Measurements from ENCODE around the gene TTLL1.

Gene TTLL1

DNA sequence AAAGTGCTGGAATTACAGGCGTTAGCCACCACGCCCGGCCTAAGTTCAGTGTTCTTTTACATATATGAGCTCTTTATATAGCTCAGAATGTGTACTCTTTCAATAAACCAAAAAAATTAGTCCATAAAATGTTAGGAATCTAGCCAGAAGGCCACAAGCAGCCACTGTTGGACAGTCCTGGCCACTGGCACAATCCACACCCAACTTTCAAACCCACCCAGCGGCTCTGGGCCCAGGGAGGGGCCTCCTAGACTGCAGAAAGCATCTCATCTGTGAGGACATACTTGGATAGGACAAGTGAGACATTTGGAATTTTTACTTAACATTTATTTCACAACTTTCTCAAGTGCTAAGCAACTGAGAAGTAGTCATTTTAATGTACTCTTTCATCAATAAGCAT is 80.7 kb downstream of the TTLL1 start:
- H3K9ac ChIP-seq (ENCODE audit: low read length): no peak overlapping the region
- peaks cover 48% of the 10 kb centered on the region for H3K4me1 ChIP-seq (ENCODE audit: control insufficient read depth, insufficient read depth, low read length)
- peak; percentile 59 for DNase-seq (ENCODE audit: low read depth)
- H3K36me3 ChIP-seq (ENCODE audit: control insufficient read depth, insufficient read depth, low read length, severe bottlenecking): no peaks in the 10 kb centered on the region
- H3K4me3 ChIP-seq (ENCODE audit: low read length): no peak overlapping the region
- no peaks in the 10 kb centered on the region for H3K27me3 ChIP-seq (replicated peaks; ENCODE audit: control insufficient read depth, insufficient read depth, low read length)
- H3K9me3 ChIP-seq (ENCODE audit: control insufficient read depth, low read length): no peaks in the 10 kb centered on the region

DNA sequence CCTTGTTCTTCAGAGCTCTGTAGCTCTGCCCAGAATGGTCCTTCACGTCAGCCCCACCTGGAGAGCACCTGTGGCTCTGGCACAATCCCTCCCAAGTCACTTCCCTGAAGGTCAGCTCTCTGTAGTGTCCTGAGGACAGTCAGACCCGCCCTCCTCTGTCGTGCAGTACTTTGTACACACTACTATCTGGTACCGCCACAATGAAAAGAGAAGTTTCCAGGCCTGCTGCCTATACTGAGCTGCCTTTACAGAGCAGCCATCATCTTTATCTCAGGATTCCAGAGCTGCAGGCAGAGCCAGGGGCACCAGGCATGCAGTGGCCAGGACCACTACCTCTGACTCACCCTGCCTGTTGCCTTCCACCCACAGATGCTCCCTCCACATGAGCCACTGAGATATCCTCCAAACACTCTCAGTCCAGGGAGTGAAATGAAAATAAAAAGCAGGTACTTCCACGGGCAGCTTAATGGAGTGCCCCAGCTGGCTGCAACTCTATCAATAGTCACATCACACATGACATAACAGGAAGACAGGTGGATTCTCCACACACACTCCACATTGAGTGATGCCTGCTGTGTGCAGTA is 81.6 kb downstream of the TTLL1 start:
- peak; percentile 52 for DNase-seq (ENCODE audit: low read depth)
- no peak overlapping the region for H3K4me3 ChIP-seq (ENCODE audit: low read length)
- H3K9ac ChIP-seq (ENCODE audit: low read length): no peak overlapping the region
- H3K4me1 ChIP-seq (ENCODE audit: control insufficient read depth, insufficient read depth, low read length): peaks cover 51% of the 10 kb centered on the region
- no peaks in the 10 kb centered on the region for H3K36me3 ChIP-seq (ENCODE audit: control insufficient read depth, insufficient read depth, low read length, severe bottlenecking)
- no peaks in the 10 kb centered on the region for H3K27me3 ChIP-seq (replicated peaks; ENCODE audit: control insufficient read depth, insufficient read depth, low read length)
- no peaks in the 10 kb centered on the region for H3K9me3 ChIP-seq (ENCODE audit: control insufficient read depth, low read length)

DNA sequence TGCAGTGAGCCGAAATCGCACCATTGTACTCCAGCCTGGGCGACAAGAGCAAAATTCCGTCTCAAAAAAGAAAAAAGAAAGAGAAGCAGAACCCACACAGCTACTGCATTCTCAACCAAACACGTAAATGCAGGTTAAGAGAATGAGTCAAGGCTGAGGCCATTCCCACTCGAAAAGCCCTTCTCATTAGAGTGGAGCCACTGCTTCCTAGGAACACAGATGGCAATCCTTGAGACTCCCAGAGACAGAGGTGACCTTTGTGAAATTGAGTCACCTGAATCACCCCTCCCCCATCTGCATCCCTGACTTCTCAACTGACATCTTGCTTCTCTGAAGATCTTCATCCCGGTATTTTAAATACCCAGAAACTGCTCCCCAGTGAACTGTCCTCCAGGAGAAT is 82.4 kb downstream of the TTLL1 start:
- no peaks in the 10 kb centered on the region for H3K27me3 ChIP-seq (replicated peaks; ENCODE audit: control insufficient read depth, insufficient read depth, low read length)
- H3K36me3 ChIP-seq (ENCODE audit: control insufficient read depth, insufficient read depth, low read length, severe bottlenecking): no peaks in the 10 kb centered on the region
- peaks cover 58% of the 10 kb centered on the region for H3K4me1 ChIP-seq (ENCODE audit: control insufficient read depth, insufficient read depth, low read length)
- H3K9me3 ChIP-seq (ENCODE audit: control insufficient read depth, low read length): no peaks in the 10 kb centered on the region
- DNase-seq (ENCODE audit: low read depth): no peak
- H3K9ac ChIP-seq (ENCODE audit: low read length): no peak overlapping the region
- no peak overlapping the region for H3K4me3 ChIP-seq (ENCODE audit: low read length)

GRCh38 chr22:43006016-43006505 is 83.1 kb downstream of the TTLL1 start:
- Histone ChIP-seq H3K9me3 (ENCODE audit: control insufficient read depth, low read length) (no peaks in the 10 kb centered on the region), H3K4me3 (ENCODE audit: low read length) (no peak overlapping the region), H3K4me1 (ENCODE audit: control insufficient read depth, insufficient read depth, low read length) (peaks cover 65% of the 10 kb centered on the region), H3K36me3 (ENCODE audit: control insufficient read depth, insufficient read depth, low read length, severe bottlenecking) (no peaks in the 10 kb centered on the region), H3K9ac (ENCODE audit: low read length) (no peak overlapping the region), H3K27me3 (replicated peaks; ENCODE audit: control insufficient read depth, insufficient read depth, low read length) (no peaks in the 10 kb centered on the region)
- DNase-seq (ENCODE audit: low read depth): no peak

DNA sequence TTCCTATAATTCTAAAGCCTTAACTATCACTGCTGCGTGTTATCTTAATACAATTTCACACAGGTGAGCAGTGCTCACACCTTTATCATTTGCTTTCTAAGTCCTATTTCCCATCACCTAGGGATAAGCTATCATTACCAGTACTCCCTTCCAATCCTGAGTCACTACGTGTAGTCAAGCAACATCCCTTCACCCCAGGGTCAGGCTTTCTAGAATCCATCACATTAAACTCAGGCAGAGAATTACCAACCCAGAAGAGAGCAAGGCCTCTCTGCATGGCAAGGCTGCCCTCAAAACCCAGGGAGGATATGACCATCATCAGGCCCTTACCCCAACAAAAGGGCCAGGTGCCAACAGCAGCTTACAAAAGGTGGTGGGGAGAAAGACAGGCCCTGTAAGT is 84.1 kb downstream of the TTLL1 start:
- no peaks in the 10 kb centered on the region for H3K36me3 ChIP-seq (ENCODE audit: control insufficient read depth, insufficient read depth, low read length, severe bottlenecking)

GRCh38 chr22:43004362-43005035 is 84.7 kb downstream of the TTLL1 start:
- H3K9me3 ChIP-seq (ENCODE audit: control insufficient read depth, low read length): no peaks in the 10 kb centered on the region
- H3K36me3 ChIP-seq (ENCODE audit: control insufficient read depth, insufficient read depth, low read length, severe bottlenecking): no peaks in the 10 kb centered on the region
- H3K4me3 ChIP-seq (ENCODE audit: low read length): peak overlapping the region; percentile 50
- peaks cover 71% of the 10 kb centered on the region for H3K4me1 ChIP-seq (ENCODE audit: control insufficient read depth, insufficient read depth, low read length)
- peak overlapping the region; percentile 47 for H3K9ac ChIP-seq (ENCODE audit: low read length)
- DNase-seq (ENCODE audit: low read depth): peak; percentile 65
- H3K27me3 ChIP-seq (replicated peaks; ENCODE audit: control insufficient read depth, insufficient read depth, low read length): no peaks in the 10 kb centered on the region

More for the DNA sequence above, 84.1 kb downstream of the TTLL1 start:
- no peak for DNase-seq (ENCODE audit: low read depth)
- Histone ChIP-seq H3K9ac (ENCODE audit: low read length) (no peak overlapping the region), H3K4me3 (ENCODE audit: low read length) (no peak overlapping the region), H3K9me3 (ENCODE audit: control insufficient read depth, low read length) (no peaks in the 10 kb centered on the region), H3K4me1 (ENCODE audit: control insufficient read depth, insufficient read depth, low read length) (peaks cover 72% of the 10 kb centered on the region), H3K27me3 (replicated peaks; ENCODE audit: control insufficient read depth, insufficient read depth, low read length) (no peaks in the 10 kb centered on the region)

- DNase-seq (ENCODE audit: low read depth): peak; percentile 66
- peak overlapping the region; percentile 33 for H3K9ac ChIP-seq (ENCODE audit: low read length)
- no peaks in the 10 kb centered on the region for H3K36me3 ChIP-seq (ENCODE audit: control insufficient read depth, insufficient read depth, low read length, severe bottlenecking)
- no peaks in the 10 kb centered on the region for H3K27me3 ChIP-seq (replicated peaks; ENCODE audit: control insufficient read depth, insufficient read depth, low read length)
- peak overlapping the region; percentile 35 for H3K4me3 ChIP-seq (ENCODE audit: low read length)
- peaks cover 52% of the 10 kb centered on the region for H3K4me1 ChIP-seq (ENCODE audit: control insufficient read depth, insufficient read depth, low read length)
- H3K9me3 ChIP-seq (ENCODE audit: control insufficient read depth, low read length): no peaks in the 10 kb centered on the region
These were observed 87.0 kb downstream of the TTLL1 start for GRCh38 chr22:43002202-43002586.

GRCh38 chr22:43001271-43002201 is 87.7 kb downstream of the TTLL1 start:
- H3K9me3 ChIP-seq (ENCODE audit: control insufficient read depth, low read length): no peaks in the 10 kb centered on the region
- H3K4me1 ChIP-seq (ENCODE audit: control insufficient read depth, insufficient read depth, low read length): peaks cover 58% of the 10 kb centered on the region
- H3K9ac ChIP-seq (ENCODE audit: low read length): peak overlapping the region; percentile 33
- peak overlapping the region; percentile 35 for H3K4me3 ChIP-seq (ENCODE audit: low read length)
- H3K27me3 ChIP-seq (replicated peaks; ENCODE audit: control insufficient read depth, insufficient read depth, low read length): no peaks in the 10 kb centered on the region
- H3K36me3 ChIP-seq (ENCODE audit: control insufficient read depth, insufficient read depth, low read length, severe bottlenecking): no peaks in the 10 kb centered on the region
- peak; percentile 40 for DNase-seq (ENCODE audit: low read depth)

DNA sequence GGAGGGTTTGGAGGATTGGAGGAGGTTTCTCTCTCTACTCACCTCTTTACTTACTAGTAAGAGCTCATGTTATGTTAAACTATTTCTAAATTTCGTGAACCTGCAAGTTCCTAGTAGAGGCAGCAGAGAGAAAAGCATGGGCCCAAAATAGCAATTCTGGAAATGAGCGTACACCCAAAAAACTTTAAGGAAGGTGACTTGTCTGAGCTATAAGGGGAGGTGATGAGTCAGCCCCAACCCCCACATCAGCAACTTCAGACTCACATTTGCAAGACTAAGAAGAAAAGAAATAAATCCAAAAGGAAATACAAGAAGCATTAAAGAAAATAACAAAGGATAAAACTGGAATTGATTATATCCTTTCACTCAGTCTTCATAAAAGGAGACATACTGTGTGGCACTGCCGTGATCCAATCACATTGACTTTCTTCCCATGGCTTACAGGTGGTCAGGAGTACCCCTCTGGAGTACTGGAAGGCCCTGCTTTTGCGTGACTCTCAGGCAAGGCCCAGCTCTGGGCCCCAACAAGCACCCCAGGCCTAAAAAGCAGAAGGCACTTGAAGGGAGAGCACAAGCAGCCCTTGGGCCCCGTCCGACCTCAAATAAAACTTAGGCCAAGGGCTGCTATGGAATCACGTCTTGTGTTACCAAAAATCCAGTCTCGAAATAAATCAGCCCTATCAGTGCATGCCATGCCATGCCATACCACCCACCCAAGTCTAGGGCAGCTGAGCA is 88.6 kb downstream of the TTLL1 start:
- H3K4me1 ChIP-seq (ENCODE audit: control insufficient read depth, insufficient read depth, low read length): peaks cover 63% of the 10 kb centered on the region

GRCh38 chr22:42997582-42998090 is 91.6 kb downstream of the TTLL1 start:
- H3K4me1 ChIP-seq (ENCODE audit: control insufficient read depth, insufficient read depth, low read length): peaks cover 60% of the 10 kb centered on the region

More for the DNA sequence above, 88.6 kb downstream of the TTLL1 start:
- Histone ChIP-seq H3K27me3 (replicated peaks; ENCODE audit: control insufficient read depth, insufficient read depth, low read length) (no peaks in the 10 kb centered on the region), H3K4me3 (ENCODE audit: low read length) (no peak overlapping the region), H3K9ac (ENCODE audit: low read length) (no peak overlapping the region), H3K36me3 (ENCODE audit: control insufficient read depth, insufficient read depth, low read length, severe bottlenecking) (no peaks in the 10 kb centered on the region), H3K9me3 (ENCODE audit: control insufficient read depth, low read length) (no peaks in the 10 kb centered on the region)
- no peak for DNase-seq (ENCODE audit: low read depth)

More at GRCh38 chr22:42997582-42998090, 91.6 kb downstream of the TTLL1 start:
- no peaks in the 10 kb centered on the region for H3K27me3 ChIP-seq (replicated peaks; ENCODE audit: control insufficient read depth, insufficient read depth, low read length)
- H3K36me3 ChIP-seq (ENCODE audit: control insufficient read depth, insufficient read depth, low read length, severe bottlenecking): no peaks in the 10 kb centered on the region
- DNase-seq (ENCODE audit: low read depth): no peak
- H3K9me3 ChIP-seq (ENCODE audit: control insufficient read depth, low read length): no peaks in the 10 kb centered on the region
- H3K9ac ChIP-seq (ENCODE audit: low read length): no peak overlapping the region
- H3K4me3 ChIP-seq (ENCODE audit: low read length): no peak overlapping the region

All from adipocyte (in vitro differentiated cells).